ENCODE data around the gene P2RY14.

Gene P2RY14

DNA sequence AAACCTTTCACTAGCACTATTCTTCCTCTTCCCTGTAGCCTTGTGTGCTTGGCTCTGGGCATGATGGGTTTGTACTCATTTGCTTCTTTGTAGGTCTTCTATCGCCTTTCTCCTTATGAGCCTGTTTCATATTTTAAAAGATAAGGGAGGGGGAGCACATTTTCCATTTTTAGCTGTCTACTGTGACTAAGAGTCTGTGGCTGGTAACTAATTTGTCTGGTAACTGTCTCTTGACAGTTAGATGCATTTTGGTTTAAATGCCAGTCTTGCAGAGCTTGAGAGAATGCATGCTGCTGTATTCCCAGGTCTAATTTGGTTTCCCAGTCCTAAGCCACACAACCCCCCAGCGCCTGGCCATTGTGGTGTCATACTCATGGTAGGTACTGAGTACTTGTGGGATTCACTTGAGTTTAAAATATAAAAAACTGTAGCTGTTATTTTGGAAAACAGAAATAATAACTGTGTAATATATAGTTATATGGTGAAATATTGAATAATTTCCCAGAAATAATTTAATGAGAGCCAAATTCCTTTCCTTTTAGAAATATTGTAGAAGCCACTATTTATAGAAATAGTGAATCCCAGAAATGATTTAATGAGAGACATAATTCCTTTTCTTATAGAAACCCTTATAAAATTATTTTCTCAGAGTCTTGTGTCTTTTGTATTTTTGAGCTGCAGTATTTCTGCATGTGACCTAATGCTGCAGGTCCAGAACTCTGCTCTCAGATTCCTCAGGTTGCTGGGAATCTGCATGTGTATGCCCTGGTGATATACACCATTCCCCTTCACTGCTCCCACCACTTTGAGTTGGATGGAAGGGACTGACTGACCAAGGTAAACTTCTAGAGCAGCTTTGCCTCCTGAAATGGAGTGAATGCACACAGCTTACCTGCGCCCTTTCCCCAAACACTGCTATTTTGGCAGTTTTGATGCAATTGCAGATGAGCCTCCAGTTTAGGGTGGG is 61.4 kb downstream of the P2RY14 start:
- no peak for DNase-seq (ENCODE audit: low spot score)

GRCh38 chr3:151214459-151214858 is 63.9 kb downstream of the P2RY14 start:
- no peak for DNase-seq (ENCODE audit: low spot score)

- DNase-seq (ENCODE audit: low spot score): no peak
Observed at GRCh38 chr3:151213881-151214280, 64.5 kb downstream of the P2RY14 start.

- no peak for DNase-seq (ENCODE audit: low spot score)
Observed at GRCh38 chr3:151213151-151213550, 65.2 kb downstream of the P2RY14 start.

DNA sequence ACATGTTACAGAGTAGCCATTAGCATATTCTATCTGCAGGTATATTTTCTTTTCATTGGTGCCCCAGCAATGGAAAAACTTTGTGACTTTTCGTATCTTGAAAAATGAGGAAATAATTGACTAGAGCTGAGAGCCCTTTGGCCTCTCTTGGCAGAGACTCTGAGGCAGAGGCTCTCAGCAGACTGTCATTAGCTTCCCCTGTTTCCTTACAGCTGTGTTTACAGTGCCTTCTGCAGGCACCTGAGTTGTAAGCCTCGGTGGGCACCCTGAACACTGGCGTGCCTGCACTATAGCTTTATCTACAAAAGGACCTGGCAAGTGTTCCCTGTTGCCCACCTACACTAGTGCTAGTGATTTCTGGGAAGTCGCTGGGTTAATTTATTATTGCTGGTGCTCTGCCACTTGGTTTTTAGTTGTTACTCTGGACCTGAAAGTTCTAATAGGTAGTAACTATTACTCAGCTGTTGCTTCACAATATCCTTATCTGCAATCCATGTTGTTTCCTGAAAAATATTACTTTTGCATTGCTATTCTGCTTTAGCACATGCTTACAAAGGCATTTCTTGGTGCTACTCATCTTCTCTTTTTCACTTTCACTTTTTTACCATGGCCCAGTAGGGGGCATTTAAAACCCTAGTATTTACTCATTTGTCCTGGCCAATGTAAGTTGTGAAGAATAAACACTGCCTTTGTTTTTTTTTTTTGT is 67.5 kb downstream of the P2RY14 start:
- no peak for DNase-seq (ENCODE audit: low spot score)

- no peak for DNase-seq (ENCODE audit: low spot score)
Observed at GRCh38 chr3:151209654-151210053, 68.7 kb downstream of the P2RY14 start.

DNA sequence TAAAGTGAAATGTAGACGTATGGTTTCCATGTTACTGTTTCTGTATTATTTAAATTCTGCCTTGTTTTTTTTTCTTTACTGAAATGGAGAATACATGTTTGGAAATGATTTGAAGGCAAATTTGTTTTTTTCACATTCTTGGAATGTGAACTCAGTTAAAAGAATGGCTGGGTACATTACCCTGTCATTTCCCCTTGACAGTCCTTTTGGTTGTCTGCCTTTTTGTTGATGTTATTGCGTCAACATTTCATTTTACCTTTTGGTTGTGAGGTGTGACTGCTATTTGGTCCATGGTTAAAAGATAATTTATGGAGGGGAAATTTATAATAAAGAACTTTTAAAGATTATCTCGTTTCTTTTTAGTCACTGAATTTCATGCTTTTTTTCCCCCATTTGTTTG is 72.1 kb downstream of the P2RY14 start:
- DNase-seq (ENCODE audit: low spot score): no peak

DNA sequence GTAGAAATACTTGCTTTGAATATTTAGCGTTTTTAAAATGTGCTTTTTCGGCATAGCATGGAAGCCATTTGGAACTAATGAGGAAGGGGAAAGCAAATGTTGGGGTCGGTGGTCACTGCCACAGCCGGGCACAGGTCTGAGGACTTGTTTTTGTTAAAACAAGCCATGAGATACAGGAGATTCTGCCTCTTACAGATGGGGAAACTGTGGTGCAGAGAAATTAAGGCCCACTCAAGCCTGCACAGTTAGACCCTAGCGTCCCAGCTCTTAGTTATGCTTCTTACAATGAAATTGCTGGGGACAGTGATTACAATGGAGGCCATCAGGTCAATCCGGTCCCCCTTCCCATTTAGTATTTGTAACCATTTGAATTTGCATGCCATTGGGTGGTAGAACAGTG is 72.9 kb downstream of the P2RY14 start:
- DNase-seq (ENCODE audit: low spot score): no peak

- no peak for DNase-seq (ENCODE audit: low spot score)
Observed at GRCh38 chr3:151204530-151205402, 73.6 kb downstream of the P2RY14 start.

- DNase-seq (ENCODE audit: low spot score): peak; percentile 91
Observed at GRCh38 chr3:151203051-151203420, 75.3 kb downstream of the P2RY14 start, which contains the start of gene GPR171. Gene GPR171 (minus strand): TSS chr3:151203216. CDS start chr3:151199386, 3,830 bp downstream.

GRCh38 chr3:151201051-151201730 is 77.2 kb downstream of the P2RY14 start:
- no peak for DNase-seq (ENCODE audit: low spot score)

DNA sequence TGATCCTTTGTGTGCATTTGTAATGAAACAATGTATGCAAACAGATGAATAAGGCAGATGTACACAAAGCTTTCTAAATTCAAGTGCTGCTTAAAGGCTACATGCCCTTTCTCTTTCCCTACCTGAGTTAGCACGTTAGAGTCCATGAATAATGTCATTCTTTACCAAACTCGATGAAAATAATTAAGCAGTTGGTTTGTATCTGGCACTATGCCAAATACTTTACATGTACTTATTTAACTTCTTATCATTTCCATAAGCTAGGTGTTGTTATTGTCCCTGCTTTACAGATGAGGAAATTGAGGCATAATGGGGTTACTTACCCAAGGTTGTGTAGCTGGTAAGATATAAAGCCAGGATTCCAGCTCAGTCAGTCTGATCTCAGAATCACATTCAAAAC is 77.8 kb downstream of the P2RY14 start:
- no peak for DNase-seq (ENCODE audit: low spot score)

GRCh38 chr3:151199554-151200438 is 78.5 kb downstream of the P2RY14 start:
- peak; percentile 53 for DNase-seq (ENCODE audit: low spot score)

DNA sequence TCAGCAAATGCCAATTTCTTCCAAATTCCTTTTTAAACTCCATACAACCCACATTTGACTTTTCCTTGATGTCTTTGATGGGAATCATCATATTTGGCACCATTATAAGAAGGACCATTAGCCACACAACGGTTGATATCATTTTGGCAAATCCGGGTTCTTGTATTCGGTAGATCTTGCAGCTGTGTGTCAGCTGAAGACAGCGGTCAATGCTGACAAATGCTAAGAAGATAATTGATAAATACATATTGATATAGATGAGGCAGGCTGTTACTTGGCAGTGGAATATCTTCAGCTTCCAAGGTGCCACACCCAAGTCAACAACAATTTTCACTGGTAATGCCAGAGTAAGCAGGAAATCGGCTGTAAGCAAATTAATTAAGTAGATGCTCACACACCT is 79.5 kb downstream of the P2RY14 start:
- DNase-seq (ENCODE audit: low spot score): no peak

DNA sequence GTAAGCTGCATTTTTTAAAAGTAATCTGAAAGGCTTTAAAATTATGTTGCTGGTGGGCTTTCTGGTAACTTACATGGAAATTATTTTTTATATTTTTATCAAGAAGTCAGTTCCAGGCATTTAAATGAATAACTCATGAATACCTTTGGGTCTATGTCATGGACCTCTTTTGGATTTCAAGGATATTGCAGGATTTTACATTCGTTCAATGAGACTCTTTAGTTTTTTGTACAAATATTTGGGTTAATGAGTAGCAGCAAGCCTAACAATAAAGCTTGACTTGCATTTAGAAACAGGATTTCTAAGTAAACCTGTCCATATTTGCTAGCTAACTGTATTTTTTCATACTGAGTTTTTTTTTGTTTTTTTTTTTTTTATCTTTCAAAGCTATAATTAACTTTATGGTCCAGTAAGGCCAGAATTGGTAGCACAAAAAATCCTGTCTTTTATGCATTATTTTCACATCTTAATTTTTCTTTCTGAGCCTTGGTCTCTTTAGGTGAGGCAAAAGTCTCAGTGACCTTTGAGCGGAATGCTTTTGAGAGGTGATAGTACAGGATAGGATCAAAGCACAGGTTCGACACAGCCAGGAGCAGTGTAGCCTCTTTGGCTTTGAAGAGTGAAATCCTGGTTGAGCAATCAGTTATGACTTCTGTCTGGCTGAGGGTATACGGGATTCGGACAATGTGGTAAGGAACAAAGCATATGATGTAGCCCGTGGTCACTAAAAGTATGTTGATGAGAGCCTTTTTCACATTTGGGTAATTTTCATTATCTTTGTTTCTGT is 80.2 kb downstream of the P2RY14 start:
- no peak for DNase-seq (ENCODE audit: low spot score)

DNA sequence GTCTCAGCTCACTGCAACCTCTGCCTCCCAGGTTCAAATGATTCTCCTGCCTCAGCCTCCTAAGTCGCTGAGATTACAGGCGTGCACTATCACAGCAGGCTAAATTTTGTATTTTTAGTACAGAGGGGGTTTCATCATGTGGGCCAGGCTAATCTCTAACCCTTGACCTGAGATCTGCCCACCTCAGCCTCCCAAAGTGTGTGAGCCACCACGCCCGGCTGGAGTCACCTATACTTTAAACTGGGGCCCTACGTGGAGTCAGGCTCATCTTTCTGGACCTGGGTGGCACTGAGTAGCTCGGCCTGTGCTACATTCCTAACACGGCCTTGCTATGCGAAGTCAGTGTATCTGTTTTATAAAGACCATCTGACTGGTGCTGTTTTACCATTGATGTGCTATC is 81.1 kb downstream of the P2RY14 start:
- DNase-seq (ENCODE audit: low spot score): no peak

- DNase-seq (ENCODE audit: low spot score): no peak
Observed at GRCh38 chr3:151196434-151196833, 81.9 kb downstream of the P2RY14 start.

- DNase-seq (ENCODE audit: low spot score): no peak
Observed at GRCh38 chr3:151195826-151196225, 82.5 kb downstream of the P2RY14 start.

GRCh38 chr3:151192545-151192944 is 85.8 kb downstream of the P2RY14 start:
- DNase-seq (ENCODE audit: low spot score): no peak

DNA sequence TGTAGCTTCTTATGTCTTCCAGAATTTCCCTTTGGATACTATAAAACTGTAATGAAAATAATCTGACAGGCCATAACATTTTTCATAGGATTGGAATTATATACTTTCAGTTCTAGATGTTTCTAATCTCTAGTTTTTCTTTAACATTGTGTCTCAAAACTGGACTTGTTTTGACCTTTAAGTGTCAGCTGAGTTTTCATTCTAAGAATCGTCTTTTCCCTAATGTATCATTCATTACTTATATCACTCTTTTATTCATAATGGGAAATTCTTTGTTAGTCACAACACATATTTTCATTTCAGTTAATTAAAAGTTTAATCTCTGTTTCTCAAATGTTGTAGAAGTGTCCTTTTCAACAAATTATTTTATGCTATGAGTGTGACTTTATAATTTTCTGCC is 87.2 kb downstream of the P2RY14 start:
- no peak for DNase-seq (ENCODE audit: low spot score)
